Activated naive CD8-positive, alpha-beta T cell treated with anti-CD3 and anti-CD28 coated beads for 36 hours (primary cell): ENCODE measurements around the gene TRIM39. TPM values are rescaled to one million over a fixed set of nuclear protein-coding genes. Genes with fewer than 3 reads are reported as not detected.
"Not testable (repeated sequence)": the region's sequence is repeated elsewhere in the genome, so short reads cannot be mapped to it uniquely, and the experiment has no call there.

Experiments used
- DNase-seq: peaks from one replicate; pipeline ENCODE4 v3.0.0; 2021
- H3K27ac Mint-ChIP-seq: one replicate; pipeline ENCODE4 v1.8.0; 2022; ENCODE audit warnings: mild to moderate bottlenecking, moderate library complexity, mixed read lengths
- H3K27me3 Mint-ChIP-seq: one replicate; pipeline ENCODE4 v1.8.0; 2022; ENCODE audit warnings: mild to moderate bottlenecking, mixed read lengths
- H3K36me3 Mint-ChIP-seq: one replicate; pipeline ENCODE4 v1.8.0; 2021; ENCODE audit warnings: mild to moderate bottlenecking, mixed read lengths
- H3K4me1 Mint-ChIP-seq: one replicate; pipeline ENCODE4 v1.8.0; 2021; ENCODE audit warnings: mixed read lengths
- H3K4me3 Mint-ChIP-seq: one replicate; pipeline ENCODE4 v1.8.0; 2022; ENCODE audit warnings: mild to moderate bottlenecking, moderate library complexity, mixed read lengths
- H3K9me3 Mint-ChIP-seq: one replicate; pipeline ENCODE4 v1.8.0; 2022; ENCODE audit warnings: mixed read lengths
- total RNA-seq, 2 experiments: library from RNA; stranded (reverse); gene quantifications; one replicate each; pipeline ENCODE4 v1.2.3, GENCODE V29; 2021

The TRIM39 gene
- total RNA-seq, 2 experiments from 2014 or later, result 26.2 to 29.2 TPM

GRCh38 chr6:30364591-30364990, 37.9 kb downstream of the TRIM39 start:
- H3K4me3 Mint-ChIP-seq, result no peak overlapping the region
- H3K4me1 Mint-ChIP-seq, result no peaks in the 10 kb centered on the region
- H3K27ac Mint-ChIP-seq, result no peak overlapping the region
- no peaks in the 10 kb centered on the region for H3K9me3 Mint-ChIP-seq
- peaks cover 67% of the 10 kb centered on the region for H3K27me3 Mint-ChIP-seq
- DNase-seq, result no peak
- H3K36me3 Mint-ChIP-seq, result no peaks in the 10 kb centered on the region

GRCh38 chr6:30369280-30369679, 42.6 kb downstream of the TRIM39 start:
- peaks cover 46% of the 10 kb centered on the region for H3K27me3 Mint-ChIP-seq
- H3K36me3 Mint-ChIP-seq, H3K4me1 Mint-ChIP-seq, H3K27ac Mint-ChIP-seq, H3K4me3 Mint-ChIP-seq, H3K9me3 Mint-ChIP-seq, DNase-seq: not testable (repeated sequence)

GRCh38 chr6:30378290-30378937, 51.7 kb downstream of the TRIM39 start:
- no peaks in the 10 kb centered on the region for H3K9me3 Mint-ChIP-seq
- DNase-seq, result no peak
- H3K27ac Mint-ChIP-seq, result no peak overlapping the region
- H3K27me3 Mint-ChIP-seq, result peaks cover 40% of the 10 kb centered on the region
- no peak overlapping the region for H3K4me3 Mint-ChIP-seq
- no peaks in the 10 kb centered on the region for H3K36me3 Mint-ChIP-seq
- H3K4me1 Mint-ChIP-seq, result no peaks in the 10 kb centered on the region

GRCh38 chr6:30380464-30380863, 53.7 kb downstream of the TRIM39 start:
- Mint-ChIP-seq H3K27me3 (peaks cover 59% of the 10 kb centered on the region), H3K4me3 (no peak overlapping the region), H3K27ac (no peak overlapping the region), H3K9me3 (no peaks in the 10 kb centered on the region), H3K36me3 (no peaks in the 10 kb centered on the region), H3K4me1 (no peaks in the 10 kb centered on the region)
- DNase-seq, result no peak

GRCh38 chr6:30386166-30386565, 59.4 kb downstream of the TRIM39 start:
- DNase-seq, result no peak
- peaks cover under 1% of the 10 kb centered on the region for H3K4me1 Mint-ChIP-seq
- no peaks in the 10 kb centered on the region for H3K36me3 Mint-ChIP-seq
- peaks cover 78% of the 10 kb centered on the region for H3K27me3 Mint-ChIP-seq
- no peak overlapping the region for H3K4me3 Mint-ChIP-seq
- H3K9me3 Mint-ChIP-seq, result no peaks in the 10 kb centered on the region
- H3K27ac Mint-ChIP-seq, result no peak overlapping the region

GRCh38 chr6:30391240-30391639, 64.5 kb downstream of the TRIM39 start:
- Mint-ChIP-seq H3K27me3 (peaks cover 65% of the 10 kb centered on the region), H3K9me3 (no peaks in the 10 kb centered on the region), H3K27ac (no peak overlapping the region), H3K4me3 (no peak overlapping the region), H3K4me1 (peaks cover 3% of the 10 kb centered on the region), H3K36me3 (no peaks in the 10 kb centered on the region)
- no peak for DNase-seq

Other genes with a start within 250 kb of the TRIM39 start
- gene TRIM31, start 213.8 kb upstream of the TRIM39 start, total RNA-seq, result not detected
- gene TRIM40, start 190.8 kb upstream of the TRIM39 start, total RNA-seq, result not detected
- not detected for gene TRIM10, start 165.7 kb upstream of the TRIM39 start, total RNA-seq
- gene TRIM15, start 163.4 kb upstream of the TRIM39 start, total RNA-seq, result under 1 TPM in 1 of 2 experiments, not detected in 1; 0.29 TPM
- 10 to 100 TPM; 68.6 to 70.2 TPM for gene TRIM26, start 113.5 kb upstream of the TRIM39 start, total RNA-seq
- 10 to 100 TPM; 42.2 to 46.5 TPM for gene RPP21, start 18.2 kb downstream of the TRIM39 start, total RNA-seq
- gene HLA-E, start 162.6 kb downstream of the TRIM39 start, total RNA-seq, result 100 to 1,000 TPM; 481 to 482 TPM
- gene GNL1, start 229.6 kb downstream of the TRIM39 start, total RNA-seq, result 100 to 1,000 TPM; 123 to 126 TPM
- gene PRR3, start 230.4 kb downstream of the TRIM39 start, total RNA-seq, result 10 to 100 TPM; 32.7 to 34.4 TPM
- gene ABCF1, start 244.5 kb downstream of the TRIM39 start, total RNA-seq, result 100 to 1,000 TPM; 122 TPM